Measurements from ENCODE around the gene POLD4. TPM values are rescaled to one million over a fixed set of nuclear protein-coding genes. Genes with fewer than 3 reads are reported as not detected.

Gene POLD4
- total RNA-seq, 6 donors from 2014 or later, result 55.5 to 173 (median 106) TPM

GRCh38 chr11:67396587-67397389, 43.4 kb upstream of the POLD4 start:
- peak overlapping the region in 2 of 4 donors; percentile 13 to 53 for H3K27ac ChIP-seq
- peaks cover 14 to 59% (median 47%) of the 10 kb centered on the region in 4 donors for H3K36me3 ChIP-seq
- 34 to 58% methylated on average over 13 of the region's 13 CpGs for WGBS, 2 donors
- peak in 1 of 2 donors; percentile 48 for DNase-seq
- TF ChIP-seq POLR2A (IDR thresholded peaks at IDR 0.05) (no peak), EP300 (IDR thresholded peaks at IDR 0.05) (no peak), POLR2AphosphoS5 (IDR thresholded peaks at IDR 0.05) (no peak), CTCF (IDR thresholded peaks at IDR 0.05) (no peak)
- H3K4me1 ChIP-seq, result peaks cover 24 to 55% (median 30%) of the 10 kb centered on the region in 4 donors
- H3K4me3 ChIP-seq, result no peak overlapping the region
- no peaks in the 10 kb centered on the region for H3K9me3 ChIP-seq
- no peaks in the 10 kb centered on the region for H3K27me3 ChIP-seq
- ATAC-seq (ENCODE audit: low FRiP score in 2 of 2), result no peak

- H3K36me3 ChIP-seq, result peaks cover 14 to 59% (median 47%) of the 10 kb centered on the region in 4 donors
- no peak for TF ChIP-seq POLR2AphosphoS5 (IDR thresholded peaks at IDR 0.05)
- no peak for TF ChIP-seq POLR2A (IDR thresholded peaks at IDR 0.05)
- TF ChIP-seq EP300 (IDR thresholded peaks at IDR 0.05), result no peak
- no peak for TF ChIP-seq CTCF (IDR thresholded peaks at IDR 0.05)
Observed at GRCh38 chr11:67396259-67396581, 42.9 kb upstream of the POLD4 start.

GRCh38 chr11:67395555-67396258, 42.4 kb upstream of the POLD4 start:
- WGBS, 2 donors, result 89 to 92% methylated on average over 10 to 19 of the region's 19 CpGs
- Histone ChIP-seq H3K27ac (no peak overlapping the region), H3K9me3 (no peaks in the 10 kb centered on the region), H3K4me3 (no peak overlapping the region), H3K36me3 (peaks cover 14 to 59% (median 47%) of the 10 kb centered on the region in 4 donors), H3K27me3 (no peaks in the 10 kb centered on the region), H3K4me1 (peaks cover 27 to 57% (median 32%) of the 10 kb centered on the region in 4 donors)
- no peak for TF ChIP-seq CTCF (IDR thresholded peaks at IDR 0.05)
- TF ChIP-seq POLR2AphosphoS5 (IDR thresholded peaks at IDR 0.05), result no peak
- TF ChIP-seq POLR2A (IDR thresholded peaks at IDR 0.05), result no peak
- TF ChIP-seq EP300 (IDR thresholded peaks at IDR 0.05), result no peak
- ATAC-seq (ENCODE audit: low FRiP score in 2 of 2) (no peak), DNase-seq (peak in 1 of 2 donors; percentile 64)

More at GRCh38 chr11:67396259-67396581, 42.9 kb upstream of the POLD4 start:
- Histone ChIP-seq H3K4me3 (no peak overlapping the region), H3K27me3 (no peaks in the 10 kb centered on the region), H3K4me1 (peaks cover 24 to 57% (median 32%) of the 10 kb centered on the region in 4 donors), H3K9me3 (no peaks in the 10 kb centered on the region), H3K27ac (no peak overlapping the region)
- DNase-seq (peak in 1 of 2 donors; percentile 37), ATAC-seq (ENCODE audit: low FRiP score in 2 of 2) (no peak)
- WGBS, 2 donors, result 90 to 97% methylated on average over 7 of the region's 7 CpGs

- H3K36me3 ChIP-seq, result peaks cover 14 to 43% (median 38%) of the 10 kb centered on the region in 4 donors
- 80 to 84% methylated on average over 5 of the region's 5 CpGs for WGBS, 2 donors
- no peaks in the 10 kb centered on the region for H3K27me3 ChIP-seq
- H3K4me1 ChIP-seq, result peaks cover 16 to 52% (median 22%) of the 10 kb centered on the region in 4 donors
- no peak for TF ChIP-seq POLR2A (IDR thresholded peaks at IDR 0.05)
- TF ChIP-seq CTCF (IDR thresholded peaks at IDR 0.05), result no peak
- no peak for TF ChIP-seq POLR2AphosphoS5 (IDR thresholded peaks at IDR 0.05)
- no peak for TF ChIP-seq EP300 (IDR thresholded peaks at IDR 0.05)
- no peaks in the 10 kb centered on the region for H3K9me3 ChIP-seq
- no peak overlapping the region for H3K4me3 ChIP-seq
- ATAC-seq (ENCODE audit: low FRiP score in 2 of 2), result no peak
- no peak for DNase-seq
- H3K27ac ChIP-seq, result no peak overlapping the region
Observed at GRCh38 chr11:67393990-67394389, 40.6 kb upstream of the POLD4 start.

Measured in upper lobe of left lung (tissue), 6 donors.